SU-DHL-6 (cell line): ENCODE measurements around the gene SCFD2.

Experiments
- CTCF ChIP-seq: fragments of 200-600 bp; sonication (generic); IDR thresholded peaks from one replicate; pipeline ENCODE4 v1.5.1; 2017; ENCODE audit warnings: antibody characterized with exemption, mild to moderate bottlenecking, low read length, moderate library complexity; ENCODE audit not compliant: insufficient read depth, poor library complexity, severe bottlenecking
- EZH2phosphoT487 ChIP-seq: fragments of 200-600 bp; sonication (generic), shearing (Covaris generic); conservative IDR thresholded peaks from 2 replicates; pipeline ENCODE4 v1.6.1; 2018; ENCODE audit warnings: mild to moderate bottlenecking, antibody characterized with exemption, low read length, moderate library complexity, mixed read lengths

GRCh38 chr4:53068755-53069330 lies 297.0 kb downstream of the SCFD2 start:
- TF ChIP-seq CTCF (no peak), EZH2phosphoT487 (no peak)
